GM23338 (cell line): ENCODE measurements around the gene KLC1. TPM values are rescaled to one million over a fixed set of nuclear protein-coding genes. Genes with fewer than 3 reads are reported as not detected.

Source experiments
- ATAC-seq: fragments of 200-7000 bp; cut with Tn5 transposase; 3 replicates; pipeline ENCODE4 v1.9.1; 2020
- DNase-seq: peaks from one replicate; pipeline ENCODE4 v3.0.0-alpha.2; 2015; ENCODE audit warnings: low spot score
- H2AFZ ChIP-seq: fragments of 200-600 bp; sonication (generic); 2 replicates; pipeline ENCODE4 v1.8.0; 2016; ENCODE audit warnings: antibody characterized with exemption, mild to moderate bottlenecking, moderate library complexity
- H3F3A ChIP-seq: fragments of 200-600 bp; sonication (generic); replicated peaks from 2 replicates; pipeline ENCODE4 v1.8.0; 2017; ENCODE audit warnings: antibody characterized with exemption, mixed run types, low read depth
- H3K27ac ChIP-seq: fragments of 200-600 bp; sonication (generic); 2 replicates; pipeline ENCODE4 v1.6.1; 2016; ENCODE audit warnings: low read depth
- H3K27me3 ChIP-seq: fragments of 200-600 bp; sonication (generic); 2 replicates; pipeline ENCODE4 v1.8.0; 2016; ENCODE audit warnings: mild to moderate bottlenecking, mixed run types, moderate library complexity; ENCODE audit not compliant: insufficient read depth
- H3K36me3 ChIP-seq: fragments of 200-600 bp; sonication (generic); 2 replicates; pipeline ENCODE4 v1.8.0; 2016; ENCODE audit warnings: mild to moderate bottlenecking; ENCODE audit not compliant: insufficient read depth
- H3K4me1 ChIP-seq: fragments of 200-600 bp; sonication (generic); 2 replicates; pipeline ENCODE4 v1.8.0; 2016; ENCODE audit warnings: mild to moderate bottlenecking, moderate library complexity; ENCODE audit not compliant: insufficient read depth
- H3K4me2 ChIP-seq: fragments of 200-600 bp; sonication (generic); 2 replicates; pipeline ENCODE4 v1.7.1; 2017; ENCODE audit warnings: mixed run types
- H3K4me3 ChIP-seq: fragments of 200-600 bp; sonication (generic); 2 replicates; pipeline ENCODE4 v1.6.1; 2016; ENCODE audit warnings: mixed run types
- H3K79me2 ChIP-seq: fragments of 200-600 bp; sonication (generic); replicated peaks from 2 replicates; pipeline ENCODE4 v1.8.0; 2017; ENCODE audit warnings: mild to moderate bottlenecking; ENCODE audit not compliant: insufficient read depth
- H3K9me2 ChIP-seq: fragments of 200-600 bp; sonication (generic); 2 replicates; pipeline ENCODE4 v1.8.0; 2017; ENCODE audit not compliant: insufficient read depth
- H4K20me1 ChIP-seq: fragments of 200-600 bp; sonication (generic); replicated peaks from 2 replicates; pipeline ENCODE4 v1.8.0; 2017; ENCODE audit warnings: mild to moderate bottlenecking; ENCODE audit not compliant: insufficient read depth
- H3K27ac Mint-ChIP-seq: 2 replicates; pipeline ENCODE4 v1.8.0; 2020; ENCODE audit warnings: inconsistent platforms, mild to moderate bottlenecking, moderate library complexity, mixed read lengths
- H3K27me3 Mint-ChIP-seq: 3 replicates; pipeline ENCODE4 v1.8.0; 2022; ENCODE audit warnings: low read depth, mild to moderate bottlenecking, moderate library complexity, mixed read lengths, inconsistent platforms; ENCODE audit not compliant: insufficient read depth, poor library complexity
- H3K36me3 Mint-ChIP-seq: 3 replicates; pipeline ENCODE4 v1.8.0; 2021; ENCODE audit warnings: low read depth, mild to moderate bottlenecking, inconsistent platforms, moderate library complexity, mixed read lengths
- H3K4me1 Mint-ChIP-seq: 3 replicates; pipeline ENCODE4 v1.8.0; 2020; ENCODE audit warnings: mild to moderate bottlenecking, inconsistent platforms, mixed read lengths
- H3K4me3 Mint-ChIP-seq: 3 replicates; pipeline ENCODE4 v1.8.0; 2021; ENCODE audit warnings: moderate library complexity, mild to moderate bottlenecking, inconsistent platforms, mixed read lengths
- H3K9me3 Mint-ChIP-seq: 3 replicates; pipeline ENCODE4 v1.8.0; 2020; ENCODE audit warnings: moderate library complexity, mild to moderate bottlenecking, inconsistent platforms, mixed read lengths
- CTCF ChIP-seq, 2 experiments: fragments of 200-600 bp in 1 of 2; sonication (generic) in 1 of 2; conservative IDR thresholded peaks; 2 replicates each; pipeline versions ENCODE4 v1.5.1 to v1.6.1; 2016 to 2017; ENCODE audit warnings: antibody characterized with exemption in 2 of 2, low read depth in 2 of 2, mild to moderate bottlenecking in 2 of 2, moderate library complexity in 1 of 2
- ETS1 ChIP-seq: IDR thresholded peaks from 2 replicates; pipeline ENCODE4 v1.6.1; 2016; ENCODE audit warnings: antibody characterized with exemption
- POLR2AphosphoS5 ChIP-seq: IDR thresholded peaks from 2 replicates; pipeline ENCODE4 v1.6.1; 2016; ENCODE audit warnings: antibody characterized with exemption, low read depth
- STAT1 ChIP-seq: IDR thresholded peaks from one replicate; pipeline ENCODE4 v1.6.1; 2016; ENCODE audit warnings: antibody characterized with exemption; ENCODE audit not compliant: unreplicated experiment
- ZNF114 ChIP-seq: fragments of 250-450 bp; sonication (Bioruptor Pico); IDR thresholded peaks from 2 replicates; pipeline ENCODE4 v1.5.0; 2020; ENCODE audit warnings: mild to moderate bottlenecking, moderate library complexity
- polyA plus RNA-seq: library from polyadenylated mRNA; unstranded; fragments of >200 nt; fragmentation: Nextera tagmentation; extraction: Ambion mirVana; gene quantifications from 2 replicates; pipeline ENCODE4 v1.2.1, GENCODE V29; 2016
- total RNA-seq: library from RNA; depleted of rRNA; stranded (reverse); fragments of >200 nt; shearing (Covaris generic); gene quantifications from 2 replicates; pipeline ENCODE4 v1.2.3, GENCODE V29; 2014
- TF ChIP-seq, protein P1 (sequence below): IDR thresholded peaks from one replicate; pipeline ENCODE4 v1.6.1; 2018; ENCODE audit warnings: antibody characterized with exemption; ENCODE audit not compliant: unreplicated experiment
- TF ChIP-seq, protein P2 (sequence below): fragments of 250-450 bp; sonication (Bioruptor Pico); IDR thresholded peaks from 2 replicates; pipeline ENCODE4 v1.5.0; 2020; ENCODE audit warnings: mild to moderate bottlenecking, moderate library complexity

The KLC1 gene
- total and polyA plus RNA-seq, 2 experiments from 2014 or later: 165 to 308 TPM

- H3K4me1 ChIP-seq: peaks cover 6% of the 10 kb centered on the region; the same call in 1 of the 2 replicates
- no peaks in the 10 kb centered on the region for H3K9me2 ChIP-seq
- H4K20me1 ChIP-seq: peaks cover 20% of the 10 kb centered on the region
- H3K4me2 ChIP-seq: no peak overlapping the region
- ATAC-seq (peak; percentile 13), DNase-seq (peak; percentile 62)
- H3F3A ChIP-seq: peaks cover 15% of the 10 kb centered on the region; the same call in 1 of the 2 replicates
- peaks cover under 1% of the 10 kb centered on the region; the same call in 1 of the 2 replicates for H3K36me3 ChIP-seq
- peaks cover 37% of the 10 kb centered on the region for H3K36me3 Mint-ChIP-seq
- H3K4me1 Mint-ChIP-seq: peaks cover 22% of the 10 kb centered on the region
- no peak for TF ChIP-seq STAT1
- TF ChIP-seq ETS1: no peak
- TF ChIP-seq, protein P1, sequence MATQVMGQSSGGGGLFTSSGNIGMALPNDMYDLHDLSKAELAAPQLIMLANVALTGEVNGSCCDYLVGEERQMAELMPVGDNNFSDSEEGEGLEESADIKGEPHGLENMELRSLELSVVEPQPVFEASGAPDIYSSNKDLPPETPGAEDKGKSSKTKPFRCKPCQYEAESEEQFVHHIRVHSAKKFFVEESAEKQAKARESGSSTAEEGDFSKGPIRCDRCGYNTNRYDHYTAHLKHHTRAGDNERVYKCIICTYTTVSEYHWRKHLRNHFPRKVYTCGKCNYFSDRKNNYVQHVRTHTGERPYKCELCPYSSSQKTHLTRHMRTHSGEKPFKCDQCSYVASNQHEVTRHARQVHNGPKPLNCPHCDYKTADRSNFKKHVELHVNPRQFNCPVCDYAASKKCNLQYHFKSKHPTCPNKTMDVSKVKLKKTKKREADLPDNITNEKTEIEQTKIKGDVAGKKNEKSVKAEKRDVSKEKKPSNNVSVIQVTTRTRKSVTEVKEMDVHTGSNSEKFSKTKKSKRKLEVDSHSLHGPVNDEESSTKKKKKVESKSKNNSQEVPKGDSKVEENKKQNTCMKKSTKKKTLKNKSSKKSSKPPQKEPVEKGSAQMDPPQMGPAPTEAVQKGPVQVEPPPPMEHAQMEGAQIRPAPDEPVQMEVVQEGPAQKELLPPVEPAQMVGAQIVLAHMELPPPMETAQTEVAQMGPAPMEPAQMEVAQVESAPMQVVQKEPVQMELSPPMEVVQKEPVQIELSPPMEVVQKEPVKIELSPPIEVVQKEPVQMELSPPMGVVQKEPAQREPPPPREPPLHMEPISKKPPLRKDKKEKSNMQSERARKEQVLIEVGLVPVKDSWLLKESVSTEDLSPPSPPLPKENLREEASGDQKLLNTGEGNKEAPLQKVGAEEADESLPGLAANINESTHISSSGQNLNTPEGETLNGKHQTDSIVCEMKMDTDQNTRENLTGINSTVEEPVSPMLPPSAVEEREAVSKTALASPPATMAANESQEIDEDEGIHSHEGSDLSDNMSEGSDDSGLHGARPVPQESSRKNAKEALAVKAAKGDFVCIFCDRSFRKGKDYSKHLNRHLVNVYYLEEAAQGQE: no peak
- peak; percentile 48 to 57 for TF ChIP-seq CTCF (conservative IDR thresholded peaks at IDR 0.05; ENCODE audit: low read depth in 2 of 2)
- H3K9me3 Mint-ChIP-seq: no peaks in the 10 kb centered on the region; the same call in 2 of the 3 replicates
- H3K27ac ChIP-seq: no peak overlapping the region
- H2AFZ ChIP-seq: no peak overlapping the region
- H3K27me3 Mint-ChIP-seq: peaks cover 22% of the 10 kb centered on the region
- peaks cover 8% of the 10 kb centered on the region; the same call in 1 of the 2 replicates for H3K79me2 ChIP-seq
- no peak overlapping the region for H3K27ac Mint-ChIP-seq
- H3K27me3 ChIP-seq: no peaks in the 10 kb centered on the region
- no peak overlapping the region for H3K4me3 Mint-ChIP-seq
- H3K4me3 ChIP-seq: no peak overlapping the region
Measured at GRCh38 chr14:103694572-103695026, 65.6 kb downstream of the KLC1 start.

- Histone ChIP-seq H3K4me3 (no peak overlapping the region), H4K20me1 (peaks cover 15% of the 10 kb centered on the region), H2AFZ (no peak overlapping the region), H3K4me1 (peaks cover 6% of the 10 kb centered on the region; the same call in 1 of the 2 replicates), H3K36me3 (no peaks in the 10 kb centered on the region; the same call in 1 of the 2 replicates), H3K79me2 (peaks cover 8% of the 10 kb centered on the region; the same call in 1 of the 2 replicates), H3K27ac (0 out of 2 replicates have a peak overlapping the region, but pooled peaks have one; percentile 26), H3K27me3 (no peaks in the 10 kb centered on the region), H3K9me2 (no peaks in the 10 kb centered on the region), H3K4me2 (no peak overlapping the region), H3F3A (peaks cover 15% of the 10 kb centered on the region; the same call in 1 of the 2 replicates)
- DNase-seq (no peak), ATAC-seq (no peak)
- peaks cover 28% of the 10 kb centered on the region for H3K27me3 Mint-ChIP-seq
- no peak overlapping the region; the same call in 2 of the 3 replicates for H3K4me3 Mint-ChIP-seq
- peaks cover 21% of the 10 kb centered on the region for H3K4me1 Mint-ChIP-seq
- H3K36me3 Mint-ChIP-seq: peaks cover 37% of the 10 kb centered on the region
- no peak overlapping the region for H3K27ac Mint-ChIP-seq
- no peaks in the 10 kb centered on the region; the same call in 2 of the 3 replicates for H3K9me3 Mint-ChIP-seq
- TF ChIP-seq, protein P2, sequence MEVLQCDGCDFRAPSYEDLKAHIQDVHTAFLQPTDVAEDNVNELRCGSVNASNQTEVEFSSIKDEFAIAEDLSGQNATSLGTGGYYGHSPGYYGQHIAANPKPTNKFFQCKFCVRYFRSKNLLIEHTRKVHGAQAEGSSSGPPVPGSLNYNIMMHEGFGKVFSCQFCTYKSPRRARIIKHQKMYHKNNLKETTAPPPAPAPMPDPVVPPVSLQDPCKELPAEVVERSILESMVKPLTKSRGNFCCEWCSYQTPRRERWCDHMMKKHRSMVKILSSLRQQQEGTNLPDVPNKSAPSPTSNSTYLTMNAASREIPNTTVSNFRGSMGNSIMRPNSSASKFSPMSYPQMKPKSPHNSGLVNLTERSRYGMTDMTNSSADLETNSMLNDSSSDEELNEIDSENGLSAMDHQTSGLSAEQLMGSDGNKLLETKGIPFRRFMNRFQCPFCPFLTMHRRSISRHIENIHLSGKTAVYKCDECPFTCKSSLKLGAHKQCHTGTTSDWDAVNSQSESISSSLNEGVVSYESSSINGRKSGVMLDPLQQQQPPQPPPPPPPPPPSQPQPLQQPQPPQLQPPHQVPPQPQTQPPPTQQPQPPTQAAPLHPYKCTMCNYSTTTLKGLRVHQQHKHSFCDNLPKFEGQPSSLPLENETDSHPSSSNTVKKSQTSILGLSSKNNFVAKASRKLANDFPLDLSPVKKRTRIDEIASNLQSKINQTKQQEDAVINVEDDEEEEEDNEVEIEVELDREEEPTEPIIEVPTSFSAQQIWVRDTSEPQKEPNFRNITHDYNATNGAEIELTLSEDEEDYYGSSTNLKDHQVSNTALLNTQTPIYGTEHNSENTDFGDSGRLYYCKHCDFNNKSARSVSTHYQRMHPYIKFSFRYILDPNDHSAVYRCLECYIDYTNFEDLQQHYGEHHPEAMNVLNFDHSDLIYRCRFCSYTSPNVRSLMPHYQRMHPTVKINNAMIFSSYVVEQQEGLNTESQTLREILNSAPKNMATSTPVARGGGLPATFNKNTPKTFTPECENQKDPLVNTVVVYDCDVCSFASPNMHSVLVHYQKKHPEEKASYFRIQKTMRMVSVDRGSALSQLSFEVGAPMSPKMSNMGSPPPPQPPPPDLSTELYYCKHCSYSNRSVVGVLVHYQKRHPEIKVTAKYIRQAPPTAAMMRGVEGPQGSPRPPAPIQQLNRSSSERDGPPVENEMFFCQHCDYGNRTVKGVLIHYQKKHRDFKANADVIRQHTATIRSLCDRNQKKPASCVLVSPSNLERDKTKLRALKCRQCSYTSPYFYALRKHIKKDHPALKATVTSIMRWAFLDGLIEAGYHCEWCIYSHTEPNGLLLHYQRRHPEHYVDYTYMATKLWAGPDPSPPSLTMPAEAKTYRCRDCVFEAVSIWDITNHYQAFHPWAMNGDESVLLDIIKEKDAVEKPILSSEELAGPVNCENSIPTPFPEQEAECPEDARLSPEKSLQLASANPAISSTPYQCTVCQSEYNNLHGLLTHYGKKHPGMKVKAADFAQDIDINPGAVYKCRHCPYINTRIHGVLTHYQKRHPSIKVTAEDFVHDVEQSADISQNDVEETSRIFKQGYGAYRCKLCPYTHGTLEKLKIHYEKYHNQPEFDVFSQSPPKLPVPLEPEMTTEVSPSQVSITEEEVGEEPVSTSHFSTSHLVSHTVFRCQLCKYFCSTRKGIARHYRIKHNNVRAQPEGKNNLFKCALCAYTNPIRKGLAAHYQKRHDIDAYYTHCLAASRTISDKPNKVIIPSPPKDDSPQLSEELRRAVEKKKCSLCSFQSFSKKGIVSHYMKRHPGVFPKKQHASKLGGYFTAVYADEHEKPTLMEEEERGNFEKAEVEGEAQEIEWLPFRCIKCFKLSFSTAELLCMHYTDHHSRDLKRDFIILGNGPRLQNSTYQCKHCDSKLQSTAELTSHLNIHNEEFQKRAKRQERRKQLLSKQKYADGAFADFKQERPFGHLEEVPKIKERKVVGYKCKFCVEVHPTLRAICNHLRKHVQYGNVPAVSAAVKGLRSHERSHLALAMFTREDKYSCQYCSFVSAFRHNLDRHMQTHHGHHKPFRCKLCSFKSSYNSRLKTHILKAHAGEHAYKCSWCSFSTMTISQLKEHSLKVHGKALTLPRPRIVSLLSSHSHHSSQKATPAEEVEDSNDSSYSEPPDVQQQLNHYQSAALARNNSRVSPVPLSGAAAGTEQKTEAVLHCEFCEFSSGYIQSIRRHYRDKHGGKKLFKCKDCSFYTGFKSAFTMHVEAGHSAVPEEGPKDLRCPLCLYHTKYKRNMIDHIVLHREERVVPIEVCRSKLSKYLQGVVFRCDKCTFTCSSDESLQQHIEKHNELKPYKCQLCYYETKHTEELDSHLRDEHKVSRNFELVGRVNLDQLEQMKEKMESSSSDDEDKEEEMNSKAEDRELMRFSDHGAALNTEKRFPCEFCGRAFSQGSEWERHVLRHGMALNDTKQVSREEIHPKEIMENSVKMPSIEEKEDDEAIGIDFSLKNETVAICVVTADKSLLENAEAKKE: no peak
- no peak for TF ChIP-seq POLR2AphosphoS5
- no peak for TF ChIP-seq ZNF114 (CRISPR knock-in tag)
Measured at GRCh38 chr14:103695296-103696069, 66.5 kb downstream of the KLC1 start.
